NCI-H1092 treated with DMSO at 0.1 percent for 48 hours (cell line): ENCODE results near the gene RMRP.
"Not testable (repeated sequence)": the region's sequence is repeated elsewhere in the genome, so short reads cannot be mapped to it uniquely, and the experiment has no call there.

Experiments used
- DNase-seq: peaks from one replicate; lab custom pipeline; 2025; lab: John Stamatoyannopoulos, UW

RMRP gene

GRCh38 chr9:35641478-35641877, 16.3 kb downstream of the RMRP start:
- not testable (repeated sequence) for DNase-seq

GRCh38 chr9:35640431-35640830, 17.4 kb downstream of the RMRP start:
- DNase-seq, result not testable (repeated sequence)

- no peak for DNase-seq
Observed at GRCh38 chr9:35639631-35640030, 18.2 kb downstream of the RMRP start.

- not testable (repeated sequence) for DNase-seq
Observed at GRCh38 chr9:35639225-35639624, 18.6 kb downstream of the RMRP start.

GRCh38 chr9:35638751-35639150, 19.1 kb downstream of the RMRP start:
- not testable (repeated sequence) for DNase-seq

- not testable (repeated sequence) for DNase-seq
Observed at GRCh38 chr9:35637427-35637955, 20.3 kb downstream of the RMRP start.

GRCh38 chr9:35636877-35637246, 21.0 kb downstream of the RMRP start:
- not testable (repeated sequence) for DNase-seq

GRCh38 chr9:35636135-35636876, 21.5 kb downstream of the RMRP start:
- no peak for DNase-seq

GRCh38 chr9:35635730-35636129, 22.1 kb downstream of the RMRP start:
- no peak for DNase-seq

GRCh38 chr9:35629597-35629996, 28.2 kb downstream of the RMRP start:
- DNase-seq, result no peak

GRCh38 chr9:35628389-35628991, 29.3 kb downstream of the RMRP start:
- DNase-seq, result no peak

- no peak for DNase-seq
Observed at GRCh38 chr9:35627575-35627974, 30.2 kb downstream of the RMRP start.

- no peak for DNase-seq
Observed at GRCh38 chr9:35619800-35620158, 38.0 kb downstream of the RMRP start.

- no peak for DNase-seq
Observed at GRCh38 chr9:35618854-35619799, 38.7 kb downstream of the RMRP start.

GRCh38 chr9:35618325-35618727, 39.5 kb downstream of the RMRP start, which contains the start of gene CD72:
CD72 (minus strand) TSS chr9:35618413; CDS start chr9:35618303, 110 bp downstream.
- DNase-seq, result no peak

- no peak for DNase-seq
Observed at GRCh38 chr9:35617548-35617947, 40.3 kb downstream of the RMRP start.

- no peak for DNase-seq
Observed at GRCh38 chr9:35616681-35617459, 40.9 kb downstream of the RMRP start.

- no peak for DNase-seq
Observed at GRCh38 chr9:35615981-35616680, 41.7 kb downstream of the RMRP start.

- DNase-seq, result no peak
Observed at GRCh38 chr9:35612843-35613242, 45.0 kb downstream of the RMRP start.

- not testable (repeated sequence) for DNase-seq
Observed at GRCh38 chr9:35612066-35612465, 45.8 kb downstream of the RMRP start.
